Measurements from ENCODE around the gene MT3.

The MT3 gene

GRCh38 chr16:56547949-56548567 is 41.3 kb upstream of the MT3 start:
- Histone ChIP-seq H3K36me3 (ENCODE audit: control insufficient read depth in 2 of 2, insufficient read depth in 1 of 2, low read length in 2 of 2) (no peaks in the 10 kb centered on the region), H3K9me3 (ENCODE audit: control insufficient read depth, insufficient read depth, low read depth, low read length) (no peaks in the 10 kb centered on the region), H3K4me3 (ENCODE audit: low read depth, low read length) (no peak overlapping the region), H3K4me1 (ENCODE audit: control insufficient read depth, insufficient read depth, low read length) (0 out of 2 replicates have a peak, but pooled peaks cover 5% of the 10 kb centered on the region), H3K27ac (ENCODE audit: extremely low read depth, low read depth, low read length) (no peak overlapping the region)
- TF ChIP-seq HIC1 (tag by site-specific recombination; IDR thresholded peaks at IDR 0.05), result no peak
- no peak for TF ChIP-seq ZNF169 (tag by site-specific recombination; IDR thresholded peaks at IDR 0.05)
- TF ChIP-seq ZNF280D (tag by site-specific recombination; IDR thresholded peaks at IDR 0.05), result no peak
- no peak for TF ChIP-seq SP2 (tag by site-specific recombination; IDR thresholded peaks at IDR 0.05)
- TF ChIP-seq ZNF280C (tag by site-specific recombination; IDR thresholded peaks at IDR 0.05), result no peak
- no peak for TF ChIP-seq ELK4 (IDR thresholded peaks at IDR 0.05; ENCODE audit: borderline replicate concordance, low read depth, low read length)
- TF ChIP-seq FEZF1 (tag by site-specific recombination; IDR thresholded peaks at IDR 0.05), result no peak
- no peak for TF ChIP-seq ZNF792 (tag by site-specific recombination; IDR thresholded peaks at IDR 0.05)
- TF ChIP-seq ZNF777 (tag by site-specific recombination; IDR thresholded peaks at IDR 0.05; ENCODE audit: borderline replicate concordance), result no peak
- no peak for TF ChIP-seq EGR2 (tag by site-specific recombination; IDR thresholded peaks at IDR 0.05; ENCODE audit: low read depth)
- TF ChIP-seq ZFP37 (tag by site-specific recombination; IDR thresholded peaks at IDR 0.05), result no peak
- ChIA-PET POLR2A (no interaction called here), CTCF (interaction anchor here (0.6 kb wide), 1 partner anchor 321 kb away, joined by 4 read pairs; no protein-coding TSS in a partner anchor)

- 0 out of 2 replicates have a peak, but pooled peaks cover 5% of the 10 kb centered on the region for H3K4me1 ChIP-seq (ENCODE audit: control insufficient read depth, insufficient read depth, low read length)
- H3K9me3 ChIP-seq (ENCODE audit: control insufficient read depth, insufficient read depth, low read depth, low read length), result no peaks in the 10 kb centered on the region
- H3K27ac ChIP-seq (ENCODE audit: extremely low read depth, low read depth, low read length), result no peak overlapping the region
- H3K4me3 ChIP-seq (ENCODE audit: low read depth, low read length), result no peak overlapping the region
- no peak for TF ChIP-seq ZSCAN5A (tag by site-specific recombination; IDR thresholded peaks at IDR 0.05)
- TF ChIP-seq ZNF529 (tag by site-specific recombination; IDR thresholded peaks at IDR 0.05; ENCODE audit: insufficient replicate concordance), result no peak
- no peak for TF ChIP-seq ZNF510 (tag by site-specific recombination; IDR thresholded peaks at IDR 0.05; ENCODE audit: insufficient replicate concordance)
- TF ChIP-seq ZNF623 (tag by site-specific recombination; IDR thresholded peaks at IDR 0.05), result no peak
- no peak for TF ChIP-seq TSHZ1 (tag by site-specific recombination; IDR thresholded peaks at IDR 0.05; ENCODE audit: borderline replicate concordance)
- no peak for TF ChIP-seq PRDM1 (tag by site-specific recombination; IDR thresholded peaks at IDR 0.05)
- POLR2A ChIA-PET, result no interaction called here
- H3K36me3 ChIP-seq (ENCODE audit: control insufficient read depth in 2 of 2, insufficient read depth in 1 of 2, low read length in 2 of 2), result no peaks in the 10 kb centered on the region
- CTCF ChIA-PET, result interaction anchor here (0.8 kb wide), 1 partner anchor 52 kb away, joined by 3 read pairs; no protein-coding TSS in a partner anchor
These were observed 40.2 kb upstream of the MT3 start for GRCh38 chr16:56549161-56549560.

Measured in HEK293 (cell line).